HEK293 (cell line): ENCODE data around the gene GPRC5B.

Experiments
- CTCF ChIA-PET: fragments of 350-600 bp; formaldehyde crosslinking; extraction: SDS; loops from one replicate; lab custom pipeline; 2021; ENCODE audit warnings: antibody characterized with exemption; lab: Yijun Ruan, JAX
- POLR2A ChIA-PET: fragments of 300-600 bp; formaldehyde crosslinking; extraction: SDS; loops from one replicate; lab custom pipeline; 2020; ENCODE audit warnings: antibody characterized with exemption, inconsistent platforms; lab: Yijun Ruan, JAX
- H3K27ac ChIP-seq: fragments of 200-500 bp; sonication (Bioruptor generic); 2 replicates; pipeline ENCODE4 v1.5.1; 2014; ENCODE audit warnings: low read depth, low read length, control low read depth, inconsistent platforms; ENCODE audit errors: extremely low read depth
- H3K36me3 ChIP-seq, 2 experiments: fragments of 200-500 bp in 1 of 2; sonication (Bioruptor generic) in 1 of 2; 1 replicate in 1 of 2; 2 replicates in 1 of 2; pipeline ENCODE4 v1.5.1; 2014 to 2017; ENCODE audit warnings: inconsistent platforms in 2 of 2, low read length in 2 of 2; ENCODE audit not compliant: control insufficient read depth in 2 of 2, insufficient read depth in 1 of 2
- H3K4me1 ChIP-seq: fragments of 200-500 bp; sonication (Bioruptor generic); 2 replicates; pipeline ENCODE4 v1.5.1; 2014; ENCODE audit warnings: mild to moderate bottlenecking, low read length, inconsistent platforms; ENCODE audit not compliant: control insufficient read depth, insufficient read depth
- H3K4me3 ChIP-seq: 2 replicates; pipeline ENCODE4 v1.5.1; 2011; ENCODE audit warnings: low read depth, mild to moderate bottlenecking, control low read depth, low read length, moderate library complexity
- H3K9me3 ChIP-seq: fragments of 200-500 bp; sonication (Bioruptor generic); 2 replicates; pipeline ENCODE4 v1.5.1; 2014; ENCODE audit warnings: low read depth, low read length, inconsistent platforms; ENCODE audit not compliant: control insufficient read depth, insufficient read depth
- GLI2 ChIP-seq: fragments of 450-650 bp; formaldehyde crosslinking; IDR thresholded peaks from 2 replicates; pipeline ENCODE4; 2017; ENCODE audit warnings: missing biosample characterization, missing genetic modification characterization, low read depth, borderline replicate concordance
- HOXA7 ChIP-seq: sonication (generic); formaldehyde crosslinking; IDR thresholded peaks from 2 replicates; pipeline ENCODE4 v1.8.1; 2022; ENCODE audit warnings: missing genetic modification reagents, borderline replicate concordance
- KLF17 ChIP-seq: fragments of 450-650 bp; formaldehyde crosslinking; IDR thresholded peaks from 2 replicates; pipeline ENCODE4 v1.5.1; 2016; ENCODE audit warnings: missing biosample characterization, missing genetic modification characterization
- MEIS1 ChIP-seq: sonication (generic); formaldehyde crosslinking; IDR thresholded peaks from 2 replicates; pipeline ENCODE4 v1.8.1; 2022; ENCODE audit warnings: missing genetic modification reagents, mild to moderate bottlenecking, borderline replicate concordance
- RBAK ChIP-seq: fragments of 450-650 bp; formaldehyde crosslinking; IDR thresholded peaks from 2 replicates; pipeline ENCODE4 v1.5.1; 2016; ENCODE audit warnings: missing biosample characterization, missing genetic modification characterization
- REPIN1 ChIP-seq: fragments of 450-650 bp; formaldehyde crosslinking; IDR thresholded peaks from 2 replicates; pipeline ENCODE4 v1.5.1; 2017; ENCODE audit warnings: missing biosample characterization, missing genetic modification characterization, low read depth
- YY2 ChIP-seq: fragments of 450-650 bp; formaldehyde crosslinking; IDR thresholded peaks from 2 replicates; pipeline ENCODE4 v1.5.1; 2016; ENCODE audit warnings: missing biosample characterization, missing genetic modification characterization
- ZFP69B ChIP-seq: fragments of 450-650 bp; formaldehyde crosslinking; IDR thresholded peaks from 2 replicates; pipeline ENCODE4 v1.5.1; 2016; ENCODE audit warnings: missing biosample characterization, missing genetic modification characterization
- ZNF114 ChIP-seq: fragments of 450-650 bp; formaldehyde crosslinking; IDR thresholded peaks from 2 replicates; pipeline ENCODE4 v1.5.0; 2017; ENCODE audit warnings: missing biosample characterization, missing genetic modification characterization
- ZNF202 ChIP-seq: fragments of 450-650 bp; formaldehyde crosslinking; IDR thresholded peaks from 2 replicates; pipeline ENCODE4 v1.5.1; 2016; ENCODE audit warnings: missing biosample characterization, missing genetic modification characterization, borderline replicate concordance
- ZNF221 ChIP-seq: fragments of 450-650 bp; formaldehyde crosslinking; IDR thresholded peaks from 2 replicates; pipeline ENCODE4 v1.5.1; 2017; ENCODE audit warnings: missing biosample characterization, missing genetic modification characterization, borderline replicate concordance
- ZNF24 ChIP-seq: fragments of 450-650 bp; formaldehyde crosslinking; IDR thresholded peaks from 2 replicates; pipeline ENCODE4 v1.5.1; 2016; ENCODE audit warnings: missing biosample characterization, missing genetic modification characterization
- ZNF366 ChIP-seq: fragments of 450-650 bp; formaldehyde crosslinking; conservative IDR thresholded peaks from 2 replicates; pipeline ENCODE4 v1.5.1; 2016; ENCODE audit warnings: missing biosample characterization, missing genetic modification characterization
- ZNF48 ChIP-seq: fragments of 450-650 bp; formaldehyde crosslinking; IDR thresholded peaks from 2 replicates; pipeline ENCODE4 v1.5.1; 2016; ENCODE audit warnings: missing biosample characterization, missing genetic modification characterization
- ZNF501 ChIP-seq: fragments of 450-650 bp; formaldehyde crosslinking; IDR thresholded peaks from 2 replicates; pipeline ENCODE4 v1.5.1; 2016; ENCODE audit warnings: missing biosample characterization, missing genetic modification characterization
- ZNF518A ChIP-seq: fragments of 450-650 bp; formaldehyde crosslinking; conservative IDR thresholded peaks from 2 replicates; pipeline ENCODE4 v1.5.1; 2016; ENCODE audit warnings: low read depth, missing biosample characterization, missing genetic modification characterization
- ZNF560 ChIP-seq: fragments of 450-650 bp; formaldehyde crosslinking; IDR thresholded peaks from 2 replicates; pipeline ENCODE4 v1.5.1; 2017; ENCODE audit warnings: missing biosample characterization, missing genetic modification characterization, borderline replicate concordance
- ZNF645 ChIP-seq: fragments of 450-650 bp; formaldehyde crosslinking; IDR thresholded peaks from 2 replicates; pipeline ENCODE4; 2016; ENCODE audit warnings: missing biosample characterization, missing genetic modification characterization
- ZNF654 ChIP-seq: fragments of 450-650 bp; formaldehyde crosslinking; IDR thresholded peaks from 2 replicates; pipeline ENCODE4 v1.5.1; 2016; ENCODE audit warnings: low read depth, missing biosample characterization, missing genetic modification characterization
- ZNF776 ChIP-seq: fragments of 450-650 bp; formaldehyde crosslinking; IDR thresholded peaks from 2 replicates; pipeline ENCODE4 v1.5.0; 2017; ENCODE audit warnings: missing biosample characterization, missing genetic modification characterization, borderline replicate concordance
- ZNF785 ChIP-seq: fragments of 450-650 bp; formaldehyde crosslinking; IDR thresholded peaks from 2 replicates; pipeline ENCODE4 v1.5.1; 2016; ENCODE audit warnings: missing biosample characterization, missing genetic modification characterization
- ZNF837 ChIP-seq: fragments of 450-650 bp; formaldehyde crosslinking; IDR thresholded peaks from 2 replicates; pipeline ENCODE4 v1.5.1; 2016; ENCODE audit warnings: missing biosample characterization, missing genetic modification characterization
- TF ChIP-seq, protein P1 (sequence below): IDR thresholded peaks from 2 replicates; pipeline ENCODE4 v1.6.1; 2011; ENCODE audit warnings: mild to moderate bottlenecking, low read depth, low read length, borderline replicate concordance
- TF ChIP-seq, protein P2 (sequence below): fragments of 450-650 bp; formaldehyde crosslinking; conservative IDR thresholded peaks from 2 replicates; pipeline ENCODE4 v1.5.1; 2016; ENCODE audit warnings: low read depth, missing biosample characterization, missing genetic modification characterization

Gene GPRC5B

DNA sequence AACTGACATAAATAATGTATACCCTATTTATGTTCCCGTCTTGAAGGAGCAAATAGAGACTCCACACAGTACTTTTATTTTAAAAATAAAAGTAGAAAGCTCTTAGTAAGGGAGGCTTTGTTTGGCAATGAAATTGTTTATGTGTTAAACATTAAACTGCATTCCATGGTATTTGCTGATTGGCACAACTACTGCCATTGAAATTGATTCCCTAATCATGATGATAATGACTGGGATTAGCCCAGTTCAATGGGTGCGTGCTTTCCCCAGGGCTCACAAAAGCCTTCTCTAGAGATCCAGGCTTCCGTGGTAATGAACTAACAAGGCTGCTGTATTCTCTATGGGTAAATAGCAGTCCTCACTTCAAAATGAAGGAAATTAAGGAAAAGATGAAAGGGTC, 67.5 kb downstream of the GPRC5B start:
- no peaks in the 10 kb centered on the region for H3K4me1 ChIP-seq
- H3K4me3 ChIP-seq: no peak overlapping the region
- POLR2A ChIA-PET: no interaction called here
- CTCF ChIA-PET: no interaction called here
- no peaks in the 10 kb centered on the region for H3K36me3 ChIP-seq
- H3K27ac ChIP-seq: no peak overlapping the region
- H3K9me3 ChIP-seq: no peaks in the 10 kb centered on the region
- TF ChIP-seq HOXA7 (CRISPR knock-in tag): no peak
- TF ChIP-seq ZNF221 (tag by site-specific recombination): no peak
- no peak for TF ChIP-seq ZNF776 (tag by site-specific recombination)
- TF ChIP-seq ZNF645 (tag by site-specific recombination): no peak
- no peak for TF ChIP-seq ZNF114
- TF ChIP-seq, protein P1, sequence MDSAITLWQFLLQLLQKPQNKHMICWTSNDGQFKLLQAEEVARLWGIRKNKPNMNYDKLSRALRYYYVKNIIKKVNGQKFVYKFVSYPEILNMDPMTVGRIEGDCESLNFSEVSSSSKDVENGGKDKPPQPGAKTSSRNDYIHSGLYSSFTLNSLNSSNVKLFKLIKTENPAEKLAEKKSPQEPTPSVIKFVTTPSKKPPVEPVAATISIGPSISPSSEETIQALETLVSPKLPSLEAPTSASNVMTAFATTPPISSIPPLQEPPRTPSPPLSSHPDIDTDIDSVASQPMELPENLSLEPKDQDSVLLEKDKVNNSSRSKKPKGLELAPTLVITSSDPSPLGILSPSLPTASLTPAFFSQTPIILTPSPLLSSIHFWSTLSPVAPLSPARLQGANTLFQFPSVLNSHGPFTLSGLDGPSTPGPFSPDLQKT: no peak
- no peak for TF ChIP-seq ZNF202 (tag by site-specific recombination)
- TF ChIP-seq ZNF785 (tag by site-specific recombination): no peak
- TF ChIP-seq ZNF366: no peak
- no peak for TF ChIP-seq MEIS1 (CRISPR knock-in tag)
- TF ChIP-seq, protein P2, sequence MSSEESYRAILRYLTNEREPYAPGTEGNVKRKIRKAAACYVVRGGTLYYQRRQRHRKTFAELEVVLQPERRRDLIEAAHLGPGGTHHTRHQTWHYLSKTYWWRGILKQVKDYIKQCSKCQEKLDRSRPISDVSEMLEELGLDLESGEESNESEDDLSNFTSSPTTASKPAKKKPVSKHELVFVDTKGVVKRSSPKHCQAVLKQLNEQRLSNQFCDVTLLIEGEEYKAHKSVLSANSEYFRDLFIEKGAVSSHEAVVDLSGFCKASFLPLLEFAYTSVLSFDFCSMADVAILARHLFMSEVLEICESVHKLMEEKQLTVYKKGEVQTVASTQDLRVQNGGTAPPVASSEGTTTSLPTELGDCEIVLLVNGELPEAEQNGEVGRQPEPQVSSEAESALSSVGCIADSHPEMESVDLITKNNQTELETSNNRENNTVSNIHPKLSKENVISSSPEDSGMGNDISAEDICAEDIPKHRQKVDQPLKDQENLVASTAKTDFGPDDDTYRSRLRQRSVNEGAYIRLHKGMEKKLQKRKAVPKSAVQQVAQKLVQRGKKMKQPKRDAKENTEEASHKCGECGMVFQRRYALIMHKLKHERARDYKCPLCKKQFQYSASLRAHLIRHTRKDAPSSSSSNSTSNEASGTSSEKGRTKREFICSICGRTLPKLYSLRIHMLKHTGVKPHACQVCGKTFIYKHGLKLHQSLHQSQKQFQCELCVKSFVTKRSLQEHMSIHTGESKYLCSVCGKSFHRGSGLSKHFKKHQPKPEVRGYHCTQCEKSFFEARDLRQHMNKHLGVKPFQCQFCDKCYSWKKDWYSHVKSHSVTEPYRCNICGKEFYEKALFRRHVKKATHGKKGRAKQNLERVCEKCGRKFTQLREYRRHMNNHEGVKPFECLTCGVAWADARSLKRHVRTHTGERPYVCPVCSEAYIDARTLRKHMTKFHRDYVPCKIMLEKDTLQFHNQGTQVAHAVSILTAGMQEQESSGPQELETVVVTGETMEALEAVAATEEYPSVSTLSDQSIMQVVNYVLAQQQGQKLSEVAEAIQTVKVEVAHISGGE (tag by site-specific recombination): no peak
- no peak for TF ChIP-seq ZNF48 (tag by site-specific recombination)
- TF ChIP-seq ZNF501 (tag by site-specific recombination): no peak
- no peak for TF ChIP-seq KLF17 (tag by site-specific recombination)
- TF ChIP-seq, all 188 proteins: peak for 0

- H3K9me3 ChIP-seq: no peaks in the 10 kb centered on the region
- TF ChIP-seq ZNF518A (no peak), ZNF560 (tag by site-specific recombination) (no peak), GLI2 (tag by site-specific recombination) (no peak), ZNF654 (tag by site-specific recombination) (no peak), ZNF24 (tag by site-specific recombination) (no peak), KLF17 (tag by site-specific recombination) (no peak), YY2 (tag by site-specific recombination) (no peak), REPIN1 (tag by site-specific recombination) (no peak), RBAK (tag by site-specific recombination) (no peak), ZNF837 (tag by site-specific recombination) (no peak), ZFP69B (tag by site-specific recombination) (no peak)
Observed at GRCh38 chr16:19815418-19815817, 69.2 kb downstream of the GPRC5B start.

More at GRCh38 chr16:19815418-19815817, 69.2 kb downstream of the GPRC5B start:
- no peak overlapping the region for H3K4me3 ChIP-seq
- ChIA-PET POLR2A (no interaction called here), CTCF (interaction anchor here (1.0 kb wide), 1 partner anchor 216 kb away, joined by 5 read pairs; no protein-coding TSS in a partner anchor)
- no peaks in the 10 kb centered on the region for H3K4me1 ChIP-seq
- H3K36me3 ChIP-seq: no peaks in the 10 kb centered on the region
- no peak overlapping the region for H3K27ac ChIP-seq
